ENCODE measurements around the gene VPS8.

VPS8 gene

DNA sequence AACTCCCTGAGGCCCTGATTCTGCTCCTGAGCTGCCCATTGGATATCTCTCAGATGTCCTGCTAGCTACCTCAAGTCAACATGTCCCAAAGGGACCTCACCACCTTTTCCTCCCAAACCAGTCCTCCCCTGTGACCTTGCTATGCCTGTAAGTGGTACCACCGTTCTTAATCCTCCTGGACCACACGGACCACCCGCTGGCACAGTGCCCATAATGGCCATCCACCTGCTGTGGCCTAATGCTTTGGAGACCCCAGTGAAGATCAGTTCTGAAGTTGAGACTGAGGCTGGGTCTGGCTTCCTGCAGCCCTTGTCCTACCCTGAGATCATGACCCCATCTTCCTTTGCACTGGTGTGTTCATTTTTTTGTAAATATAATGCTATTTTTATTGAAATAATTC is 15.0 kb upstream of the VPS8 start:
- no peak overlapping the region for H3K4me3 ChIP-seq (ENCODE audit: low read depth, low read length)

DNA sequence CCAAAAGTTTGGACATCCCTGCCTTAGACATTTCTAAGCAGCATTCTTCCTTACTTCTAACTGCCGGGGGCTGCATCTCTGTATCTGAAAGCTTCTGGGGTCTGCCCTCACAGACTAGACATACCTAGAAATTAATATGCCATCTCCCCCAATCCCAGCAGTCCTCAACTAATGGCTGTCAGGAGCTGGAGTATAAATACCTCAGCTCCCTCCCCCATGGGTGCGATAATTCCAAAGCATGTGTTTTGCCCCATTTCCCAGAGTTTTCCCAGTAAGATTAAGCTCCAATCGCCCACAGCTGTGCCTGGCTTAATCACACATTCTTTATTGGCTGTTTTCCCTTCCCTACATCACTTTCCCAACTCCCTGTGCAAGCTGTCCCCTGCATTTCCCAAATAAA is 13.8 kb upstream of the VPS8 start:
- TF ChIP-seq CTCF (IDR thresholded peaks at IDR 0.05; ENCODE audit: low read depth, low read length): no peak
- no peak overlapping the region for H3K4me3 ChIP-seq (ENCODE audit: low read depth, low read length)

More for the DNA sequence above, 15.0 kb upstream of the VPS8 start:
- TF ChIP-seq CTCF (IDR thresholded peaks at IDR 0.05; ENCODE audit: low read depth, low read length): no peak

DNA sequence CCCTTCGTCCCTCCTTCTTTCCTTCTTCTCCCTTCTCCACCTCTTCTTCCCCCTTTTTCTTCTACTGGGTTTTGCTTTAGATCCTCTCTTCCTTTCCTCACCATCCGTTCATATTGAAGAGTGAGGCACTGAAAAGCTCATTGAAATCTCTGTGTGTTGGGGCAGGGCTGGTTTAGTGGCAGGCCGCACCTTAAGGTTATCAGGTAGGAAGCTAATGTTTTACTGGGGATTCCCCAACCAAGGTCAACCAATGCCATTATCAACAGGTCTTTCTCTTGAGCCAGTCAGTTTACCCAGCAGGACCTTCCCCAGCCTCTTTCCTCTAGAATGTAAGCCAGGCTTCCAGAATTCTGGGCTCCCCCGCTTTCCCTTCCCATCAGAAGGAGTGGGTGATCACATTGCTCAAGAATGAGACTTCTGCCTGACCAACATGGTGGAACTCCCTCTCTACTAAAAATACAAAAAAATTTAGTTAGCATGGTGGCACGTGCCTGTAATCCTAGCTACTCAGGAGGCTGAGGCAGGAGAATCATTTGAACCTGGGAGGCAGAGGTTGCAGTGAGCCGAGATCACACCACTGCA is 11.5 kb upstream of the VPS8 start:
- TF ChIP-seq CTCF (IDR thresholded peaks at IDR 0.05; ENCODE audit: low read depth, low read length): no peak
- no peak overlapping the region for H3K4me3 ChIP-seq (ENCODE audit: low read depth, low read length)

GRCh38 chr3:184801241-184801785 is 10.7 kb upstream of the VPS8 start:
- TF ChIP-seq CTCF (IDR thresholded peaks at IDR 0.05; ENCODE audit: low read depth, low read length): no peak

DNA sequence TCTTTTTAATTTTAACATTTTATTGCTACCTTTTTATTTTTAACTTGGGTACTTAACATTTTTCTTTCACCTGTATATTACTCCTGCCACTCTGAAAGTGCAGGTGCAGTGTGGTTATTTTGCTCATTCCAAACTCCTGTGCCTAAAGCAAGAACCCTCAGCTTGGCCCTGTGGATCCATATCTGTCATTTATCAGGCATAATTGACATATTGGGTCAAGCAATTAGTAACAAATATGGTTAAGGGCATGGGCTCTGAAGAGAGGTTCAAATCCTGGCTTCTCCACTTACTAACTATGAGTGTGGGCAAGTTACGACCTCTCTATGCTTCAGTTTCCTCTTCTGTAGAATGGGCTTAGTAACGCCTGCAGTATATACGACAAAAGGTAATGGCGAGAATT is 9.8 kb upstream of the VPS8 start:
- H3K4me3 ChIP-seq (ENCODE audit: low read depth, low read length): no peak overlapping the region

More at GRCh38 chr3:184801241-184801785, 10.7 kb upstream of the VPS8 start:
- no peak overlapping the region for H3K4me3 ChIP-seq (ENCODE audit: low read depth, low read length)

GRCh38 chr3:184804801-184805200 is 7.2 kb upstream of the VPS8 start:
- TF ChIP-seq CTCF (IDR thresholded peaks at IDR 0.05; ENCODE audit: low read depth, low read length): no peak
- no peak overlapping the region for H3K4me3 ChIP-seq (ENCODE audit: low read depth, low read length)

More for the DNA sequence above, 9.8 kb upstream of the VPS8 start:
- no peak for TF ChIP-seq CTCF (IDR thresholded peaks at IDR 0.05; ENCODE audit: low read depth, low read length)

- no peak overlapping the region for H3K4me3 ChIP-seq (ENCODE audit: low read depth, low read length)
- TF ChIP-seq CTCF (IDR thresholded peaks at IDR 0.05; ENCODE audit: low read depth, low read length): no peak
These were observed 6.5 kb upstream of the VPS8 start for GRCh38 chr3:184805351-184806038.

Data from WI38 (cell line).